HG02885 (cell line): ENCODE measurements around the gene TDRD7.
A peak's percentile ranks its signal among the peaks of the same experiment; 100 is the strongest.

Source experiments
- ATAC-seq: cut with Tn5 transposase; IDR thresholded peaks from one replicate; pipeline ENCODE4 v1.9.1; 2021; ENCODE audit warnings: mild to moderate bottlenecking; ENCODE audit not compliant: unreplicated experiment, poor library complexity

The TDRD7 gene

DNA sequence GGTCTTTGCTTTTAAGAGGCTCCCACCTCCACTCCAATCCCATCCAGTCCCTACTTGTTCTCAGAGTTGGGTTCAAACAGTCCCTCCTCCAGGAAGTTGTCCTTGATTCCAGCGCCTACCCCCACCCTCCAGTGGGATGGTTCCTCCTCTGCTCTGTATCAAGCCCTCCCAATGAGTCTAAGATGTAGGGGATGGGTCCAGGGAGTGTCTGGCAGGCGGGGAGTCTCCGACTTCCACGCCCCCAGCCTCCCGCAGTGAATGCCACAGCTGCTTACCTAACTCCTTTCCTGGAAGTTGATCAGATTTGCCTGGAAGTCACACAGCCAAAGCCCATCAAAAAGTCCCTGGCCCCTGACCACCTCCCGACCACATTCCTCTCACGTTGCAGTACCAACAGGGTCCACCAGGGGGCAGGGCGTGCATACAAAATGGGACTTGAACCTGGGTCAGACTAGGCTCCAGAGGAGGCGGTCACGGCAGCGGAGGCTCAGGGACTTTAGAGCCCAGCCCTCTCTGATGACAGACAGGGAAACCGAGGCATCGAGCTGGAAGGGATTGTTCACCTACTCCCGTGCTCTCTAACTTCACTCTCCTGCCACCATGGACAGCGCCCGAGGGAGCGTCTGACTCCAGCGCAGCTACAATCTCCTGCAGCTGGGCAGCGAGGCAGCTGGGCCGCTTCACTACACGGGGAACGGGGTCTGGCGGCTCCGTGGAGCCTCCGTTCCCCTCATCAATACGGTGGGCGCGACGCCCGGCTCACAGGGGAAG lies 25.0 kb upstream of the TDRD7 start:
- no peak for ATAC-seq

DNA sequence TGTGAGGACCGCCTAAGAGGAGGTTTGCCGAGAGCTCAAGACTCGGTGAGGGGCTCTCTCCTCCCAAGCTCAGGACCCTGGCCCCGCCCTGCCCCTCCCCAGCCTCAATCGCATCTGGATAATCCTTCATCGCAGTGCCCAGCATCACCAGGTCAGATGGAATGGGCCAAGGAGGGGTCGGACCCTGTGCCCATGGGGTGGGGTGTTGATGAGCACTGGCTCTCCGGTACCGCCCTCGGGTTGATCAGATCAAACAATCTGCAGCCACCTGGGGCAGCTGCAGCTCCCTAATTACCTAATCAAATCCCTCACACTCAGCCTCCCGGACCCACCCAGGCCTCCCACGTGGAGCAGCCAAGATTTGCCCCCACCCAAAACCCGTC lies 24.4 kb upstream of the TDRD7 start:
- ATAC-seq, result no peak

DNA sequence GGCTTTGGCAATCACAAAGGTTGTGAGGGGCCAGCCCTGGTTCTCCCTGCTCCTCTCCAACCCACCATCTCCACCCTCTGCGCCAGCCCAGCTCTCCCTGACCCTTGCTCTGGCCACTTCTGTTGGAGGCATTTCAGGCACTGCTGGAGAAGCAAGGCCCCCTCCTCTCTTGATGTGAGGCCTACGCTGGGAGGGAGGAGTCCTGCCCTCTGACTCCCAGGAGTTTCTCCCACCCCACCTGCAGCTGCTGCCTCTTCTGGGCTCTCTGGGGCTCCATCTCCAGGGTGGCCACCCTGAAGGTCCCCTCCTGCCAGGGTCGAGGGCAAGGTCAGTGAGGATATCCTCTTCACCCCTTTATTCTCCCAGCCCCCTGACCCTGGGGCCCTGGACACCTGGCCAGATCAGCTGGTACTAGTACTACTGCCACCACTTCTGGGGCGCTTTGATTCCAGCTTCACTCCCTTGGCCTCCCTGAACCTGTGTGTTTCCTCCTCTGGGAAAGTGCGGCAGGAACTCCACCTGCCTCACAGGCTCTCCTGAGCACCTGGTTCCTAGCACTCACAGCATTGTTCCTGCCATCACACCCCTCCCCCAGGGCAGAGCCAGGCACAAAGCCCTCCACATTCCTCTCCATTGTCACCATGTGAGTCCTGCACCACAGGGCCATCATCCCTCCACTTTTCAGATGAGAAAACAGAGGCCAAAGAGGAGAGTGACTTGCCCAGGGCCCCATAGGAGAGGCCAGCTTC lies 23.8 kb upstream of the TDRD7 start:
- ATAC-seq, result no peak

DNA sequence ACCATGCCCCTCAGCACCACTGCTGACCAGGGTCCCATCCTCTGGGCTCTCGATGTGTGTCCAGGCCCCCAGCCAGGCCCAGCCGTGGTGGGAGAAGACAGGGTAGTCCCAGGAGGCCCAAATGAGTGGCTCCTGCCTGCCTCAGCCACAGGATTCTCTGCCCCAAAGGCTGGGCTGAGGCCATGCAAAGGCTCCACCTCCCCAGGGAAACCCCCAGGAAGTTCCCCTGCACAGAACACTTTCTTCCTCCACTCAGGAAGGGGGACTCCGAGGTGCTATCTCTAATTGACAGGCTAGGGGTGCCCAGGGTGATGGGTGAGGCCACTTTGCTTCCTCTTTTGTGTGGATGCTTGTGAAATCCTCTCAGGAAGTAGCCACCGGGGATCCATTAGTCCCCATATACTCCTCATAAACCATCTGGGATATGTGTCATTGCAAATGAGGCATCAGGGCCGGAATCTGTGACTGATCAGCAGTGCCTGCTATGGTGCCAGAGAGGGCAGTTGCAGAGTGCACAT lies 23.1 kb upstream of the TDRD7 start:
- peak; percentile 81 for ATAC-seq

DNA sequence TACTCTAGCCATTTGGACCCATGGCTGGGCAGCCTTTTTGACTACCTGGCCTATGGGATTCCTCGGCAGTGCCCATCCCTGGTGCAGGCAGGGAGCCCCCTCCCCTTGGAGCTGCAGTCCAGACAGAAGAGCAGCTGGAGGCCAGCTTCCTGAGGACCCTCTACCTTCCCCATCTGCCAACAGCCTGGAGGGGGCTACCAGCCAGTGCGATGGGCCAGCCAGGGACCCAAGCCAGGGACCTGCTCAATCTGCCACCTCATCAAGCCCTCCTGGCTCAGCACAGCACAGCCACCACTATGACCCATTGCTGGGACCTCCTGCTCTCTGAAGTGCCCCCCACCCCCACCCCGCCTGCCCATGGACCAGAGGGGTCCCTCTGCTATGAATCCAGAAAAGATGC lies 22.6 kb upstream of the TDRD7 start:
- no peak for ATAC-seq

DNA sequence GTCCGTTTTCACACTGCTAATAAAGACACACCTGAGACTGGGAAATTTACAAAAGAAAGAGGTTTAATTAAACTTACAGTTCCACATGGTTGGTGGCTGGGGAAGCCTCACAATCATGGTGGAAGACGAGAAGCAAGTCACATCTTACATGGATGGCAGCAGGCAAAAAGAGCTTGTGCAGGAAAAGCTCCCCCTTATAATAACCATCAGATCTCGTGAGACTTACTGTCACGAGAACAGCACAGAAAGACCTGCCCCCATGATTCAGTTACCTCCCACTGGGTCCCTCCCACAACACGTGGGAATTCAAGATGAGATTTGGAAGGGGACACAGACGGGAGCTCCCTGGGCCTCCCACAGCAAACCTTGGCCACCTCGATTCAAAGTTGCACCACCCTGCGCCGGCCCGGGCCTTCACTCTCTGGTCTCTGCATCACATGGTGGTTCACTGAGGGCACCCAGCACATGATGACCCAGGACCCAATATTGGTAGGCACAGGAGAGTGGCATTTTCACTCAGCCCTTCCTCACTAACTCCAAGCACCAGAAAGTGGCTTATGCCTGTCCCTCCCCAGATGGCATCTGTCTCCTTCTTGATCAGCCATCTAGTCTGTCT lies 21.0 kb upstream of the TDRD7 start:
- no peak for ATAC-seq

DNA sequence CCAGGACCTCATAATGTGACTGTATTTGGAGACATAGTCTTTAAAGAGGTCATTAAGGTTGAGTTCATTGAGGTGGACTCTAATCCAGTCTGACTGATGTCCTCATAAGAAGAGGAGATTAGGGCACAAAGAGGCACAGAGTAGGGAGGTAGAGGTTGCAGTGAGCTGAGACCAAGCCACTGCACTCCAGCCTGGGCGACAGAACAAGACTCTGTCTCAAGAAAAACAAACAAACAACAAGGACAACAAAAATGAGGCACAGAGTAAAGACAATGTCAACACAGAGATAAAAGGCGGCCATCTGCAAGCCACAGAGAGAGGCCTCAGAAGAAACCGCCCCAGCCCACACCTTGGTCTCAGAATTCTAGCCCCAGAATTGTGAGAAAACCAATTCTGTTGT lies 17.0 kb upstream of the TDRD7 start:
- ATAC-seq, result no peak

DNA sequence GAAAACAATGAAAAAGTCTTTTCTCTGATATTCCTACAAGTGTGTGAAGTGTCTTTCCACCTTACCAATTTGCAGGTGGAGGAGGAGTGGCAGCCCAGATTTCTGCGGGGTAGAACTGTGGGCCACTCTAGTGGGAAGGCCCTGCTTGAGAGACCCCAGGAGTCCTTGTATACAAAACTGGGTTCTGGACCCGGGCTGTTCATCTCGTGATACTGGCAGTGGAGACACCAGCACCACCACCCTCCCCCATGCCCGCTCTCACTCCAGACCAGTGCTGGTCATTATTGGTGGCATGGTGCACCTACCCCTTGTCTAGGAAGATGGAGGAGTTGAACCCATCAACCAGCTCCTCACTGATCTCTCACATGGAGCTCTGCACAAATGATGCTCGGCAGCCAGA lies 16.2 kb upstream of the TDRD7 start:
- ATAC-seq, result no peak

DNA sequence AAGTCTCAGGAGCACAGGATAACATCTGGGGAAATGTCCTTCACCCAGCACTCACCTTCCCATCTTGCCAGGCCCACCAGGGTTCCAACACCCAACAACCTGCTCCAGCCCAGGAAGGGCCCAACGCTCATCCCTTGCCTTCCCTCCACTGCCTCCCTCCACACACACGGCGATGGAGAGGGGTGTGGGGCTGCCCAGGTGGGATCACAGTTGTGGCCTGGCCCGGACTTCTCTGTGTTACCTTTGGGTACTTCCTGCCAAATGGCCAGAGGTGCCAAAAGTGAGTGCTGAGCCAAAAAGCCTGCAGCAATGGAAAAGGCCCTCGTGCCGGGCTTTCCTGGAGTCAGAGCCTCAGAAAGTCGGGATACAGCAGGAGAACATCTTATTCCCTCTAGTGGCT lies 15.6 kb upstream of the TDRD7 start:
- no peak for ATAC-seq

DNA sequence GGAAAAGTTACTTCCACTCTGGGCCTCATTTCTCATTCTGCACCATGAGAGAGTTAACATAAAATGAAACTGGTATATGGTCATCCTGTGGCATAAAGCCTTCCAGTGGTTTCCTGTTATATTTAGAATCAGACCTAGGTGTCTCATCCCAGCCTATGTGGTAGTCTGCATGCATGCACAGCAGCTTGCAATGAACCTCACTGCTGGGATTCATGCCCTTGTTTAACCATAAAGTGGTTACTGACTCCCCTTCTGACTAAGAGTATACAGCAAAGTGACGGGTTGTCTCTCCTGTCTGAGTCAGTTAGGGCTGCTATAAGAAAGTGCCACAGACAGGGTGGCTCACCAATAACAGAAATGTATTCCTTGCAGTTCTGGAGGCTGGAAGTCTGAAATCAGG lies 14.7 kb upstream of the TDRD7 start:
- no peak for ATAC-seq

DNA sequence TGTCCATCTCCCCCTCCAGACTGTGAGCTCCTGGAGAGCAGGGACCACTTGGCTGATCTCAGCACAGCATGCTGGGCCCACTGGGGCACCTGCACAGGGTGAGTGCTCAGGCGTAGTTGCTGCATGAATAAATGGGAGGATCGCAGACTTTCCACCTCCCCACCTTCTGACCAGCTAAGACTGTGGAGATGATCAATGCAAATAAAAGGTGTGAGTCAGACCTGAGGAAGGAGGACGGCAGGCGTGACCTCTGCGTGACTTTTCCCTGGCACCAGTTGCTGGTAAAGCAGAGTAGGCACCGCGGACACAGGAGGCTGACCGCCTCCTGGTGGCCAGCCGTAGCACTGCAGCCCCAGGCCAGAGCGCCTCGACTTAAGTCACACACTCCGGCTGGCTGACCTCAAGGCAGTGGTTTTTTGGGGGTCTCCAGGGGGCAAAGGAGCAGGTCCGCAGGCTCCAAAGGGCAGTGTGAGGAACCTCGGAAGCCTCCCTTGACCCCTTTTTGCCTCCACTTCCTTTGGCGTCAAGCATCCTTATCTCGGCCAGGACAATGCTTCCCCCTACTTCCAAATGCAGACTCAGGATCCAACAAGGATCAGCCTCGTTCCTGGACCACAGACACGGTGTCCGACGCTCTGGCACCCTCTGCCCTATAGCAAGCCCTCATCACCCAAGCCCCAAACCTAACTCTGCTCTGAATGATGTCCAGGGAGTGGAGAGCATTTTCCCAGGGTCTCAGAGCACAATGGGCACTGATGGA lies 12.7 kb upstream of the TDRD7 start:
- peak; percentile 62 for ATAC-seq

DNA sequence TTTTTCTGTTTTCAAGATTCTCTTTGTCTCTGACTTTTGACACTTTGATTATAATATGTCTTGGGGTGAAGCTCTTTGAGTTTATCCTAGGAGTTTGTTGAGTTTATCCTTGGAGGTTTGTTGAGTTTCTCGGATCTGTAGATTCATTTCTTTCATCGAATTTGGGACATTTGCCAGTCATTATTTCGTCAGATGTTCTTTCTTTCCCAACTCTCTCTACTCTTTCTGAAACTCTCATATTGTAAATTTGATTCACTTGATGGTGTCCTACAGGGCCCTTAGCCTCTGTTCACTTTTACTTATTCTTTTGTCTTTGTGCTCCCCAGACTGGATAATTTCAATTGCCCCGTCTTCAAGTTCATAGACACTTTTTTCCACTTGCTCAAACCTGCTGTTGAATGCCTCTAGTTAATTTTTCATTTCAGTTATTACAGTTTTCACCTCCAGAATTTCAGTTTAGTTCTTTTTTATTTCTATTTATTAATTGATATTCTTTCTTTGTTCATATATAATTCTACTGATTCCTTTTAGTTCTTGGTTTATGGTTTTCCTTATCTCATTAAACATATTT lies 8.1 kb upstream of the TDRD7 start:
- ATAC-seq, result no peak

DNA sequence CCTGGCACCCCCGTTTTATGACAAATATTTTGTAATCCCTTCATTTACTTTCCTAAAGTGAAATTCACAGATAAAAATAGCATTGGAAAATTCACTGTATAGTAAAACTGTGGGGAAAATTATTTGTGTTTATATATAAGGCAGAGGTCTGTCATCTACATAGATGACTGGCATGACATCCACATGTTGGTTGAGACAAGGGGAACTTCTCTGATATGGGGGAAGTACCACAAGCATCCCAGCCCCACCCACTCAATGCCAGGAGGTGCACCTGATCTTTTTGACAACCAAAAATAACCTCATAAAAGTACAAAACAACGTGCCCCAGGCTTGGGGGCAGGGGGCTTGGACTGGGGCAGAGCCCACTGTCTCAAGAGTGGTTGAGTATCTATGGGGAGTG lies 6.3 kb upstream of the TDRD7 start:
- ATAC-seq, result no peak

DNA sequence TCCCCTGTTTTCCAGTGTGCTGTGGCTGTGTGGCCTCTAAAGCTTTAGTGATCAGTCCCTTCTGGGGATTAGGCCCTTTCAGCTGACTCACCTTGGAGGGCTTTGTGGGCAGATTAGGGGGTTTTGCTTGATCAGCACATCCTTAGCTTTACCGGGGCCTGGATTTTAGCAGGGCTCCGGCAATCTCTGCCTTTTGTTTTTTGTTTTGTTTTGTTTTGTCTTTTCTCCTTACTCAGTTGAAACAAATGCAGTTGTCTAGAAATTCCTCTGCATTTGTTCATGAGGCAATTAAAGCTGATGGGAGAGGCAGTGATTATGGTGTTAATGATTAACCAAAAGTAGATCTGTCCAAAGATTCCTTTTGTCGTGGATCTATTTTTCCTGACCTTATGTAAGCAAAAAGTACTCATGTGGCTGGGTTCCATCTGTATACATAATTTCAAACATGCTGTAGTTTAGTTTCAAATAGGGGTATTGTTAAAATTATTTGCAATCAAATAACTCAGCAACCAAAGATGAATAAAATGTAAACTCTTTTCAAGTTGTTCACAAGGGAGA lies 5.2 kb upstream of the TDRD7 start:
- ATAC-seq, result no peak

DNA sequence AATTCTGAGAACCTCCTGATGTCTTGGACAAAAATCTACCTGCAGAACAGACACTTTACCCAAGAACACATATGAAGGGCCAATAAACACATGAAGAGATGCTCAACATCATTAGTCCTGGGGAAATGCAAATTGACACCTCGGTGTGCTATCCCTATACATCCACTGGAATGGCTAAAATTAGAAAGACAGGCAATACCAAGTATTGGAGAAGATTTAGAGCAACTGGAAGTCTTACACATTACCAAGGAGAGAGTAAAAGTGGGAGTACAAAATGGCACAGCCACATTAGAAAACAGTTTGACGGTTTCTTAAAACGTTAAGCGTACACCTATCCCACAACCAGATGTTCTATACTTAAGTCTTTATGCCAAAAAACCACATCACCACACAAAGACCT lies 3.3 kb upstream of the TDRD7 start:
- ATAC-seq, result no peak

DNA sequence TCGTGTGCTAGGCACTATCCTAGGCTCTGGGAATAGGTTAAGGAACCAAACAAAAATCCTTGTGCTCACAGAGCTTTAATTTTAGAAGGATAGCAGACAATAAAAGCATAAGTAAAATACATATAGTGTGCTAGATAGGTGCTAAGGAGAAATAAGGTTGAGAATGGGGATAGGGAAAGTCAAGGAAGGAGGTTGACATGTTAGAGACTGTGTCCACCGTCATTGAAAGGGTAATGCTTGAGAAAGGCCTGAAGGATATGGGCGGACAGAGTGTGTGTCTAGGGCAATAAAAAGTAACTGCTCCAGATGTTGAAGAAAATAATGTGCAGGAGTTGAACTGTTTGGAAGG lies 482 bp upstream of the TDRD7 start:
- peak; percentile 15 for ATAC-seq

DNA sequence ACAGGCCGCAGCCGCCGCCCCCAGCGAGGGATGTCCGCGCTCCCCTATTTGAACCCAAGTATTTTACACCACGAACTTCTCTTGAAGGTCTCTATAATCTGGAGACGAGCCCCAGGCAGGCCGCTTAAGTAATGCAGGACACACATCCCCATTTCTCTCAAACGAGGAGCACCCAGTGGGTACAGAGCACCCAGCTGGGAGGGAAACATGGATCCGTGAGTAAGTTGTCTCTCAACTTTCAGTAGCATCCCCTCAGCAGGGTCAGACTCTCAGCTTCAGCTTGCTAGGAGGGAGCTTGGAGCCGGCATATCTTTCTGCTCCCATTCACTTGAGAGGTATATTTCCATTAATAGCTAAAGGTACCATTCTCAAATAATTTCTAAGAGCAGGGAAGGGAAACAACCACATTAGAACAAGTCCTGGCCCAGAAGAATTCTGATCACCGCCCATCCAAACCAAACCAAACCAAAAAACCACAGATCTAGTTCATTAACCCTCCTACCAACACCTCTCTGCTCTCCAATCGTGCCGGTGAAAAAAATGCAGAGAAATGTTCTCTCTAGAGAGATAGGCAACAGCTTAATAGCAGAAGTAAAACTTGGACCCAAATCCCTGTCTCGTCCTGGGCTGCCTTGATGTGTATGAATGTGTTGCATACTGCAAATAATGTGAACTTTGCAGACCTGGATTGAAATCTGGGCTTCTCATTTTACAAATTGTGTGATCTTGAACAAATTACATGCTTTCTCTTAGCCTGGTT lies 910 bp downstream of the TDRD7 start:
- ATAC-seq, result peak; percentile 8

DNA sequence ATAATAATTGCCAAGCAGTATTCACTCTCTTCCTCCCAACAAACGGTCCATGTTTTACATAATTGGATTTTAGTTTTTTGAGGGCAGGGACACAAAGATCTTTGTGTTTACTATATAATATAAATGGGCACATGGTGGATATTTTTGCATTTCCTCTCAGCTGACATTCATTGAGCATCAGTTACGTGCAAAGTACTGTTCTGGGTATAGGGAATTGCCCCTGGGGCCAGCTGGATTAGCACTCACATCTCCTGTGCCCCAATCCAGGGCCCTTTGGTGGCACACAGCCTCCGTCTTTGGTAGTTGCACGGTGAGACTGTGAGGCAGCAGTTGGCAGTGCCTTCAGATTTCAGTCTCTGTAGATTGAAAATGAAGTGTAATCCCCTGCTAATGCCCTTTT lies 1.6 kb downstream of the TDRD7 start:
- ATAC-seq, result no peak

DNA sequence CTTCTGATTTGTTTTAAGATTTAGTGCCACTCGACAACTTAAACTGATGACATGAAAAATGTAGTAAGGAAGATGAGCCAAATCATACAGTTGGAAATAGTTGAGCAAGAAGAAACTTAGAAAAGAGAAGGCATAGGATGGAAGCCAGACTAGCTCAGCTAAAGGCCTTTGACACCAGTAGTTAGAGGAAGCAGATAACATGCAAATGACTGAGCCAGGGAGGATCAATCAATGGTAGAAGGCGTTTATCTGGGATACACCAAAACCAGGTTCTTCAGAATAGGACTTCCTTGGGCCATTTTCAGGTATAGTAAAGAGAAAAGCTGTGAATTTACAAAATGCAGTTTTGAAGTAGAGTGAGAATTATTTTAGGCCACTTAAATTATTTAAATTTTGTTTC lies 3.2 kb downstream of the TDRD7 start:
- no peak for ATAC-seq
